Mucosa of descending colon (tissue), 3 donors: ENCODE data around the gene SLX9. TPM values are rescaled to one million over a fixed set of nuclear protein-coding genes. Genes with fewer than 3 reads are reported as not detected.

Experiments
- ATAC-seq: fragments of 200-7000 bp; cut with Tn5 transposase; one replicate; pipeline ENCODE4 v1.9.1; 2020; ENCODE audit warnings: mild to moderate bottlenecking, moderate library complexity
- DNase-seq, 3 donors: peaks; one replicate each; pipeline ENCODE4 v3.0.0-alpha.2; 2020
- H3K36me3 ChIP-seq: fragments of 200-600 bp; one replicate; pipeline ENCODE4 v1.8.0; 2021; ENCODE audit warnings: low read depth, mild to moderate bottlenecking
- H3K4me1 ChIP-seq: fragments of 200-600 bp; one replicate; pipeline ENCODE4 v1.8.0; 2021; ENCODE audit warnings: low read depth, mild to moderate bottlenecking
- H3K4me3 ChIP-seq: fragments of 200-600 bp; one replicate; pipeline ENCODE4 v1.8.0; 2021; ENCODE audit warnings: mild to moderate bottlenecking
- H3K9me3 ChIP-seq: fragments of 200-600 bp; one replicate; pipeline ENCODE4 v1.8.0; 2021; ENCODE audit warnings: mild to moderate bottlenecking
- CTCF ChIP-seq: fragments of 200-600 bp; IDR thresholded peaks from one replicate; pipeline ENCODE4 v1.8.0; 2022; ENCODE audit warnings: antibody characterized with exemption, mild to moderate bottlenecking
- intact Hi-C, 2 donors: fragments of 100-400 bp; cut with DNase I in 1 of 2; cut with micrococcal nuclease in 1 of 2; formaldehyde crosslinking; loops; one replicate each; pipeline versions ENCODE4 v1.11.0 to v1.11.1; 2022; cut with DNase I, micrococcal nuclease
- total RNA-seq, 3 donors: library from RNA; stranded (reverse); fragmentation: NEBNext Ultra II Directional in 2 of 3; extraction: Animal tissue kit (Norgen Biotek cat#: 25700) in 2 of 3; gene quantifications; one replicate each; pipeline versions ENCODE4 v1.2.1 to v1.2.4, GENCODE V29; 2021 to 2023
- donor health status: DM: no; HTN: no; CAD: no; lungs with moderate emphysema.
- donor health status: DM: no; HTN: no; CAD: no.
- donor health status: DM: no; HTN: yes; CAD: no.

The SLX9 gene
- total RNA-seq, 3 donors from 2014 or later = 19.8 to 42.2 (median 20.9) TPM

GRCh38 chr21:44979687-44980561 lies 40.1 kb downstream of the SLX9 start:
- Histone ChIP-seq H3K4me3 (no peak overlapping the region), H3K9me3 (no peaks in the 10 kb centered on the region), H3K36me3 (no peaks in the 10 kb centered on the region), H3K4me1 (no peaks in the 10 kb centered on the region)
- intact Hi-C loops = no loop called here
- no peak for DNase-seq
- TF ChIP-seq CTCF = no peak
- ATAC-seq = no peak

GRCh38 chr21:44980562-44981489 lies 41.0 kb downstream of the SLX9 start:
- H3K36me3 ChIP-seq = no peaks in the 10 kb centered on the region
- TF ChIP-seq CTCF = no peak
- intact Hi-C loops = no loop called here
- H3K9me3 ChIP-seq = no peaks in the 10 kb centered on the region
- ATAC-seq (no peak), DNase-seq (no peak)
- H3K4me1 ChIP-seq = no peaks in the 10 kb centered on the region
- no peak overlapping the region for H3K4me3 ChIP-seq

- Histone ChIP-seq H3K4me1 (no peaks in the 10 kb centered on the region), H3K9me3 (no peaks in the 10 kb centered on the region), H3K36me3 (no peaks in the 10 kb centered on the region), H3K4me3 (no peak overlapping the region)
- intact Hi-C loops = no loop called here
- DNase-seq (peak in 1 of 3 donors; percentile 40), ATAC-seq (no peak)
- no peak for TF ChIP-seq CTCF
Observed at GRCh38 chr21:44982558-44983250, 42.9 kb downstream of the SLX9 start.

- H3K4me3 ChIP-seq = no peak overlapping the region
- H3K4me1 ChIP-seq = no peaks in the 10 kb centered on the region
- TF ChIP-seq CTCF = no peak
- DNase-seq (peak in 2 of 3 donors; percentile 1 to 32), ATAC-seq (no peak)
- no peaks in the 10 kb centered on the region for H3K36me3 ChIP-seq
- H3K9me3 ChIP-seq = no peaks in the 10 kb centered on the region
- intact Hi-C loops = no loop called here
Observed at GRCh38 chr21:44983421-44984206, 43.8 kb downstream of the SLX9 start.

GRCh38 chr21:44984428-44984791 lies 44.6 kb downstream of the SLX9 start:
- DNase-seq = peak in 2 of 3 donors; percentile 15 to 40
- Histone ChIP-seq H3K4me3 (no peak overlapping the region), H3K9me3 (no peaks in the 10 kb centered on the region), H3K36me3 (no peaks in the 10 kb centered on the region), H3K4me1 (no peaks in the 10 kb centered on the region)
- no peak for TF ChIP-seq CTCF
- intact Hi-C loops = no loop called here
- no peak for ATAC-seq
